ENCODE results near the gene CASKIN1. TPM values are rescaled to one million over a fixed set of nuclear protein-coding genes. Genes with fewer than 3 reads are reported as not detected.
A peak's percentile ranks its signal among the peaks of the same experiment; 100 is the strongest.

CASKIN1 gene
- total RNA-seq, 1 experiment from 2014 or later = 5.9 TPM

- Histone ChIP-seq H3K79me2 (ENCODE audit: insufficient read depth, low read length) (peaks cover 31% of the 10 kb centered on the region), H4K20me1 (ENCODE audit: insufficient read depth) (no peaks in the 10 kb centered on the region; the same call in 1 of the 2 replicates), H3K27me3 (ENCODE audit: insufficient read depth, low read length) (no peaks in the 10 kb centered on the region), H3K4me3 (replicated peaks in 1 of 2; ENCODE audit: low read depth in 1 of 2, low read length in 2 of 2) (peak overlapping the region; percentile 64 to 74), H3K4me2 (ENCODE audit: low read length) (peak overlapping the region; percentile 99), H3K9me2 (ENCODE audit: insufficient read depth) (no peaks in the 10 kb centered on the region), H3K36me3 (ENCODE audit: control insufficient read depth in 1 of 2, insufficient read depth in 2 of 2, low read length in 2 of 2) (peaks cover 0 to 14% of the 10 kb centered on the region in 2 experiments; a peak in 2 of 4 replicates), H3K4me1 (ENCODE audit: control insufficient read depth in 1 of 2, insufficient read depth in 2 of 2, low read length in 2 of 2) (peaks cover 46 to 65% of the 10 kb centered on the region in 2 experiments), H3K9me3 (ENCODE audit: control insufficient read depth in 1 of 2, insufficient read depth in 1 of 2, low read depth in 1 of 2, low read length in 2 of 2) (no peaks in the 10 kb centered on the region), H3K27ac (ENCODE audit: low read depth, low read length) (peak overlapping the region; percentile 84), H3K9ac (ENCODE audit: low read length) (peak overlapping the region; percentile 91), H2AFZ (ENCODE audit: low read depth, low read length, poor library complexity, severe bottlenecking) (no peak overlapping the region)
- POLR2A ChIA-PET = no interaction called here
- DNase-seq (ENCODE audit: low read depth, low spot score) = no peak
- intact Hi-C loops (cut with micrococcal nuclease) = no loop called here
- RAD21 ChIA-PET (ENCODE audit: low non-redundant PET in 1 of 2, low total read pairs in 2 of 2, uncharacterized antibody in 2 of 2, unreplicated experiment in 2 of 2) = no interaction called here
- CTCF ChIA-PET = interaction anchor here (2.3 kb wide), 1 partner anchor 126 kb away, joined by 8 read pairs; no protein-coding TSS in a partner anchor
- TF ChIP-seq POLR2AphosphoS5 (IDR thresholded peaks at IDR 0.05; ENCODE audit: low read depth, low read length) (peak; percentile 15; the same call in 1 of the 2 replicates), SIN3A (IDR thresholded peaks at IDR 0.05; ENCODE audit: low read depth) (no peak), ZFX (IDR thresholded peaks at IDR 0.05) (peak; percentile 75; the same call in 1 of the 2 replicates)
- peak; percentile 5 for ATAC-seq
- BruUV-seq (replicated peaks) = TSS peak; percentile 56
Measured at GRCh38 chr16:2148714-2149629, 47.4 kb downstream of the CASKIN1 start.

DNA sequence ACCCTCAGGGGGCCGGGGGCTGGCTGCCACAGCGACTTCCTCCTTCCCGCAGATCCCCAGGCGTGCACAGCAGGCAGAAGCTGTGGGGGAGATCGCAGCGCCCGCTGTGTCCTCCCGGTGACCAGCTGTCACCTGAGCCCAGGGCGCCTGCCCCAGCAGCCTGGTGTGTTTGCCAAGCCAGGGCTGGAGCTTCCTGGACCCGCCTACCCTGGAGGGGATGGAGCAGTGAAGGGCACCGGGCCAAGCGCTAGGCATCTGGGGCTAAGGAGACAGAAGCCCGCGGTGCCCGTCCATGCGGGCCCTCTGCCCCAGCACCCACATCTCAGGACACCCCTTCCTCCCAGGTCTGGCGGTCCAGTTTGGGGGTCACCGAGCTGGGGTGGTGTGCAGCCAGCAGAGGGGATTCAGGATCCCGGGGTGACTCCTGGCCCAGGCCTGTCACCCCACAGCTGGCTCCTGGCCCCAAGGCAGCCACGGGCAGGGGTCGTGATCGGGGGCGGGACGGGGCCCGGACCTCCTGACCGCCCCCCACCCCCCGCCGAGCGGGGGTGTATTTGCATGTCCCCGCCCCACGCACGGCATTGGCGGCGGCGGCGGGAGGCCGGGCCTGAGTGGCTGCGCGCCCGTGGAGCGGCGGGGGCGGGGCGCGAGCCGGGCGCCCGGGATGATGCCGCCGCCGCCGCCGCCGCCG lies 48.3 kb downstream of the CASKIN1 start, which contains the start of gene RAB26:
RAB26 (plus strand) TSS at position 645 of the 691 bp plus-strand sequence. CDS start 159 bp downstream, outside the sequence.
- Histone ChIP-seq H3K79me2 (ENCODE audit: insufficient read depth, low read length) (peaks cover 23% of the 10 kb centered on the region), H3K9me3 (ENCODE audit: control insufficient read depth in 1 of 2, insufficient read depth in 1 of 2, low read depth in 1 of 2, low read length in 2 of 2) (no peaks in the 10 kb centered on the region), H3K27ac (ENCODE audit: low read depth, low read length) (peak within 1 kb of the TSS; percentile 84), H3K4me1 (ENCODE audit: control insufficient read depth in 1 of 2, insufficient read depth in 2 of 2, low read length in 2 of 2) (peaks cover 46 to 64% of the 10 kb centered on the region in 2 experiments), H4K20me1 (ENCODE audit: insufficient read depth) (no peaks in the 10 kb centered on the region; the same call in 1 of the 2 replicates), H3K4me2 (ENCODE audit: low read length) (peak within 1 kb of the TSS; percentile 99), H3K36me3 (ENCODE audit: control insufficient read depth in 1 of 2, insufficient read depth in 2 of 2, low read length in 2 of 2) (peaks cover 0 to 6% of the 10 kb centered on the region in 2 experiments; a peak in 1 of 4 replicates), H3K9ac (ENCODE audit: low read length) (peak within 1 kb of the TSS; percentile 91), H3K4me3 (replicated peaks in 1 of 2; ENCODE audit: low read depth in 1 of 2, low read length in 2 of 2) (peak within 1 kb of the TSS; percentile 64 to 74), H2AFZ (ENCODE audit: low read depth, low read length, poor library complexity, severe bottlenecking) (no peak within 1 kb of the TSS), H3K9me2 (ENCODE audit: insufficient read depth) (no peaks in the 10 kb centered on the region), H3K27me3 (ENCODE audit: insufficient read depth, low read length) (no peaks in the 10 kb centered on the region)
- TF ChIP-seq RAD21 (IDR thresholded peaks at IDR 0.05; ENCODE audit: low read depth) (no peak), POLR2AphosphoS5 (IDR thresholded peaks at IDR 0.05; ENCODE audit: low read depth, low read length) (0 out of 2 replicates have a peak, but pooled peaks have one; percentile 19)
- no peak for DNase-seq (ENCODE audit: low read depth, low spot score)
- no TSS peak for BruUV-seq (replicated peaks)
- RAD21 ChIA-PET (ENCODE audit: low non-redundant PET in 1 of 2, low total read pairs in 2 of 2, uncharacterized antibody in 2 of 2, unreplicated experiment in 2 of 2) = interaction anchor here in 1 of 2 experiments (1.4 kb wide), 1 partner anchor 126 kb away, joined by 3 read pairs; no protein-coding TSS in a partner anchor
- CTCF ChIA-PET = interaction anchor here (2.3 kb wide), 1 partner anchor 126 kb away, joined by 8 read pairs; no protein-coding TSS in a partner anchor
- intact Hi-C loops (cut with micrococcal nuclease) = no loop called here
- POLR2A ChIA-PET = interaction anchor here (1.9 kb wide), 1 partner anchor 183 kb away, joined by 7 read pairs; the partner anchor contains the start of gene RPS2
- ATAC-seq = peak; percentile 51
